Astrocyte (in vitro differentiated cells and primary cell): ENCODE measurements around the gene SLC25A3. TPM values are rescaled to one million over a fixed set of nuclear protein-coding genes. Genes with fewer than 3 reads are reported as not detected.

Experiments
- DNase-seq: peaks from one replicate; pipeline ENCODE4 v3.0.0-alpha.2; 2010; ENCODE audit warnings: low read depth
- FAIRE-seq: peaks from 2 replicates; lab custom pipeline; 2011; peaks lifted over from hg19 to GRCh38; lab: Jason Lieb, UNC
- H2AFZ ChIP-seq: 2 replicates; pipeline ENCODE4 v1.6.0; 2012; ENCODE audit warnings: low read depth, low read length, inconsistent platforms
- H3K27ac ChIP-seq: 2 replicates; pipeline ENCODE4 v1.5.1; 2011; ENCODE audit warnings: low read depth, low read length, inconsistent platforms
- H3K27me3 ChIP-seq: 2 replicates; pipeline ENCODE4 v1.6.0; 2011; ENCODE audit warnings: low read length, inconsistent platforms; ENCODE audit not compliant: insufficient read depth
- H3K36me3 ChIP-seq: 2 replicates; pipeline ENCODE4 v1.5.1; 2011; ENCODE audit warnings: low read length, inconsistent platforms; ENCODE audit not compliant: insufficient read depth
- H3K4me1 ChIP-seq: 2 replicates; pipeline ENCODE4 v1.5.1; 2011; ENCODE audit warnings: low read length, inconsistent platforms; ENCODE audit not compliant: insufficient read depth
- H3K4me2 ChIP-seq: 2 replicates; pipeline ENCODE4 v1.6.0; 2012; ENCODE audit warnings: low read length, inconsistent platforms
- H3K4me3 ChIP-seq: 2 replicates; pipeline ENCODE4 v1.5.1; 2011; ENCODE audit warnings: low read depth, mild to moderate bottlenecking, low read length, inconsistent platforms; ENCODE audit not compliant: insufficient read depth
- H3K79me2 ChIP-seq: 2 replicates; pipeline ENCODE4 v1.6.0; 2012; ENCODE audit warnings: mild to moderate bottlenecking, low read length, inconsistent platforms; ENCODE audit not compliant: insufficient read depth
- H3K9ac ChIP-seq: 2 replicates; pipeline ENCODE4 v1.6.0; 2012; ENCODE audit warnings: mild to moderate bottlenecking, low read length, inconsistent platforms
- H3K9me3 ChIP-seq: 2 replicates; pipeline ENCODE4 v1.5.1; 2012; ENCODE audit warnings: low read depth, mild to moderate bottlenecking, low read length, inconsistent platforms; ENCODE audit not compliant: insufficient read depth
- H4K20me1 ChIP-seq: 2 replicates; pipeline ENCODE4 v1.6.0; 2012; ENCODE audit warnings: low read length, inconsistent platforms; ENCODE audit not compliant: insufficient read depth
- H3K27ac Mint-ChIP-seq: one replicate; pipeline ENCODE4 v1.8.0; 2021; ENCODE audit warnings: mild to moderate bottlenecking, mixed read lengths; ENCODE audit not compliant: unreplicated experiment
- H3K27me3 Mint-ChIP-seq: one replicate; pipeline ENCODE4 v1.8.0; 2021; ENCODE audit warnings: low read depth, mixed read lengths; ENCODE audit not compliant: unreplicated experiment
- H3K36me3 Mint-ChIP-seq: one replicate; pipeline ENCODE4 v1.8.0; 2021; ENCODE audit warnings: low read depth, mixed read lengths; ENCODE audit not compliant: unreplicated experiment
- H3K4me1 Mint-ChIP-seq: one replicate; pipeline ENCODE4 v1.8.0; 2021; ENCODE audit warnings: low read depth, mixed read lengths; ENCODE audit not compliant: unreplicated experiment
- H3K4me3 Mint-ChIP-seq: one replicate; pipeline ENCODE4 v1.8.0; 2021; ENCODE audit warnings: mild to moderate bottlenecking, moderate library complexity, mixed read lengths; ENCODE audit not compliant: unreplicated experiment
- H3K9me3 Mint-ChIP-seq: one replicate; pipeline ENCODE4 v1.8.0; 2021; ENCODE audit warnings: mild to moderate bottlenecking, mixed read lengths; ENCODE audit not compliant: unreplicated experiment
- CTCF ChIP-seq: IDR thresholded peaks from 2 replicates; pipeline ENCODE4 v1.5.1; 2011; ENCODE audit warnings: low read depth, mild to moderate bottlenecking, inconsistent platforms, low read length, moderate library complexity; ENCODE audit not compliant: insufficient read depth
- EZH2 ChIP-seq: IDR thresholded peaks from 2 replicates; pipeline ENCODE4 v1.6.1; 2012; ENCODE audit warnings: mild to moderate bottlenecking, low read length, inconsistent platforms; ENCODE audit not compliant: insufficient read depth
- total RNA-seq: library from RNA; stranded (reverse); gene quantifications from 2 replicates; pipeline ENCODE4 v1.2.1, GENCODE V29; 2021

The SLC25A3 gene
- total RNA-seq, 1 donor from 2014 or later = 660 TPM

GRCh38 chr12:98559666-98560065 lies 33.8 kb upstream of the SLC25A3 start:
- no peaks in the 10 kb centered on the region for H3K27me3 Mint-ChIP-seq
- H3K4me3 ChIP-seq = no peak overlapping the region
- DNase-seq = no peak
- peaks cover 2% of the 10 kb centered on the region for H3K9me3 Mint-ChIP-seq
- no peak overlapping the region for H3K9ac ChIP-seq
- no peaks in the 10 kb centered on the region for H4K20me1 ChIP-seq
- no peak for TF ChIP-seq EZH2
- no peak for TF ChIP-seq CTCF
- H3K36me3 ChIP-seq = no peaks in the 10 kb centered on the region
- no peaks in the 10 kb centered on the region for H3K4me1 Mint-ChIP-seq
- H2AFZ ChIP-seq = no peak overlapping the region
- no peak for FAIRE-seq
- no peaks in the 10 kb centered on the region for H3K79me2 ChIP-seq
- H3K27ac ChIP-seq = no peak overlapping the region
- H3K36me3 Mint-ChIP-seq = no peaks in the 10 kb centered on the region
- H3K9me3 ChIP-seq = no peaks in the 10 kb centered on the region
- no peaks in the 10 kb centered on the region for H3K4me1 ChIP-seq
- no peak overlapping the region for H3K4me2 ChIP-seq
- H3K27me3 ChIP-seq = no peaks in the 10 kb centered on the region
- no peak overlapping the region for H3K27ac Mint-ChIP-seq
- H3K4me3 Mint-ChIP-seq = no peak overlapping the region

DNA sequence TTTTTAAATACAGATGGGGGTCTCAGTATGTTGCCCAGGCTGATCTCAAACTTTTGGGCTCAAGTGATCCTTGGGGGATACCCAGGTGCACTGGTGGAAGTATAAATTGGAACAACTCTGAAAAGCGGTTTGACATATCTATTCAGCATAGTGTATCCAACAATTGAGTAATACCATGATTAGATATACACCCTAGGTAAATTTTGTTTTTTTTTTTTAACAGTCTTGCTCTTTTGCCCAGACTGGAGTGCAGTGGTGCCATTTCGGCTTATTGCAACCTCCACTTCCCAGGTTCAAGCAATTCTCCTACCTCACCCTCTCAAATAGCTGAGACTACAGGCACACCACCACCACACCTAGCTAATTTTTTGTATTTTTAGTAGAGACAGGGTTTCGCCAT lies 31.6 kb upstream of the SLC25A3 start:
- Histone ChIP-seq H3K27ac (no peak overlapping the region), H3K4me3 (no peak overlapping the region), H3K4me2 (no peak overlapping the region), H3K79me2 (no peaks in the 10 kb centered on the region), H3K27me3 (no peaks in the 10 kb centered on the region), H3K36me3 (no peaks in the 10 kb centered on the region), H3K9me3 (no peaks in the 10 kb centered on the region), H2AFZ (no peak overlapping the region), H3K4me1 (no peaks in the 10 kb centered on the region), H3K9ac (no peak overlapping the region), H4K20me1 (no peaks in the 10 kb centered on the region)
- no peak overlapping the region for H3K4me3 Mint-ChIP-seq
- no peak overlapping the region for H3K27ac Mint-ChIP-seq
- H3K9me3 Mint-ChIP-seq = peaks cover 2% of the 10 kb centered on the region
- no peaks in the 10 kb centered on the region for H3K27me3 Mint-ChIP-seq
- no peak for FAIRE-seq
- DNase-seq = no peak
- no peaks in the 10 kb centered on the region for H3K36me3 Mint-ChIP-seq
- TF ChIP-seq EZH2 = no peak
- no peak for TF ChIP-seq CTCF
- H3K4me1 Mint-ChIP-seq = no peaks in the 10 kb centered on the region

- Mint-ChIP-seq H3K4me1 (no peaks in the 10 kb centered on the region), H3K27ac (no peak overlapping the region), H3K36me3 (peaks cover 3% of the 10 kb centered on the region), H3K27me3 (no peaks in the 10 kb centered on the region), H3K9me3 (no peaks in the 10 kb centered on the region), H3K4me3 (no peak overlapping the region)
- no peaks in the 10 kb centered on the region for H3K9me3 ChIP-seq
- H3K4me1 ChIP-seq = no peaks in the 10 kb centered on the region
- FAIRE-seq (no peak), DNase-seq (no peak)
- H4K20me1 ChIP-seq = no peaks in the 10 kb centered on the region
- H3K4me2 ChIP-seq = no peak overlapping the region
- TF ChIP-seq EZH2 = no peak
- peak; percentile 31 for TF ChIP-seq CTCF
- H3K36me3 ChIP-seq = no peaks in the 10 kb centered on the region
- H3K27ac ChIP-seq = no peak overlapping the region
- no peak overlapping the region for H2AFZ ChIP-seq
- no peaks in the 10 kb centered on the region for H3K79me2 ChIP-seq
- no peak overlapping the region for H3K9ac ChIP-seq
- no peak overlapping the region for H3K4me3 ChIP-seq
- no peaks in the 10 kb centered on the region for H3K27me3 ChIP-seq
Observed at GRCh38 chr12:98572010-98572409, 21.5 kb upstream of the SLC25A3 start.
